GM12892 (cell line): ENCODE measurements around the gene TMEM119.
"Not testable (repeated sequence)": the region's sequence is repeated elsewhere in the genome, so short reads cannot be mapped to it uniquely, and the experiment has no call there.

Experiments
- POLR2A ChIP-seq: IDR thresholded peaks from 2 replicates; pipeline ENCODE4 v1.6.1; 2011; ENCODE audit warnings: low read depth, low read length, control low read depth
- POLR2AphosphoS5 ChIP-seq: IDR thresholded peaks from 2 replicates; pipeline ENCODE4 v1.6.1; 2011; ENCODE audit warnings: low read depth, low read length, control low read depth

- not testable (repeated sequence) for TF ChIP-seq POLR2A, POLR2AphosphoS5
Observed at GRCh38 chr12:108631261-108631660, 33.4 kb upstream of the TMEM119 start.
